HS-27A (cell line): ENCODE data around the gene LARP1.
"Not testable (repeated sequence)": the region's sequence is repeated elsewhere in the genome, so short reads cannot be mapped to it uniquely, and the experiment has no call there.

ENCODE experiments used
- DNase-seq: peaks from one replicate; pipeline ENCODE4 v3.0.0-alpha.2; 2012; ENCODE audit warnings: low read depth, missing footprints

The LARP1 gene

GRCh38 chr5:154755361-154756008, at the start of gene LARP1:
TSS of gene LARP1 (plus strand) at chr5:154755377. CDS start at chr5:154755758, 381 bp downstream.
- DNase-seq: no peak

- no peak for DNase-seq
These were observed 48.8 kb upstream of the LARP1 start for GRCh38 chr5:154706416-154706815.

GRCh38 chr5:154707641-154708040, 47.5 kb upstream of the LARP1 start:
- DNase-seq: no peak

- DNase-seq: no peak
These were observed 47.0 kb upstream of the LARP1 start for GRCh38 chr5:154708207-154708606.

- no peak for DNase-seq
These were observed 46.3 kb upstream of the LARP1 start for GRCh38 chr5:154708846-154709245.

- no peak for DNase-seq
These were observed 45.5 kb upstream of the LARP1 start for GRCh38 chr5:154709368-154710305.

GRCh38 chr5:154712518-154713437, 42.4 kb upstream of the LARP1 start:
- DNase-seq: no peak

- DNase-seq: no peak
These were observed 41.5 kb upstream of the LARP1 start for GRCh38 chr5:154713615-154714125.

- DNase-seq: no peak
These were observed 40.8 kb upstream of the LARP1 start for GRCh38 chr5:154714266-154714986.

- DNase-seq: no peak
These were observed 33.6 kb upstream of the LARP1 start for GRCh38 chr5:154721481-154722058.

GRCh38 chr5:154722097-154722496, 33.1 kb upstream of the LARP1 start:
- DNase-seq: no peak

GRCh38 chr5:154722936-154723335, 32.2 kb upstream of the LARP1 start:
- DNase-seq: no peak

- no peak for DNase-seq
These were observed 31.3 kb upstream of the LARP1 start for GRCh38 chr5:154723740-154724505.

GRCh38 chr5:154727361-154727760, 27.8 kb upstream of the LARP1 start:
- no peak for DNase-seq

- DNase-seq: no peak
These were observed 26.1 kb upstream of the LARP1 start for GRCh38 chr5:154728939-154729588.

GRCh38 chr5:154729613-154730012, 25.6 kb upstream of the LARP1 start:
- DNase-seq: no peak

- not testable (repeated sequence) for DNase-seq
These were observed 24.4 kb upstream of the LARP1 start for GRCh38 chr5:154730761-154731160.

- no peak for DNase-seq
These were observed 23.0 kb upstream of the LARP1 start for GRCh38 chr5:154732212-154732611.
